Brain microvascular endothelial cell (primary cell): ENCODE results near the gene CEP41.

ENCODE experiments used
- DNase-seq: peaks from one replicate; pipeline ENCODE4 v3.0.0-alpha.2; 2020
- H3K27ac ChIP-seq: fragments of 250-450 bp; sonication (Bioruptor Pico); 2 replicates; pipeline ENCODE4 v1.5.1; 2020; ENCODE audit warnings: mild to moderate bottlenecking, moderate library complexity
- H3K27me3 ChIP-seq: fragments of 250-450 bp; sonication (Bioruptor Pico); replicated peaks from 2 replicates; pipeline ENCODE4 v1.5.1; 2020; ENCODE audit warnings: mild to moderate bottlenecking
- H3K36me3 ChIP-seq: fragments of 250-450 bp; sonication (Bioruptor Pico); replicated peaks from 2 replicates; pipeline ENCODE4 v1.5.1; 2020; ENCODE audit warnings: mild to moderate bottlenecking
- H3K4me3 ChIP-seq: 2 replicates; pipeline ENCODE4 v1.5.1; 2011; ENCODE audit warnings: low read depth, mild to moderate bottlenecking, control low read depth, low read length, moderate library complexity
- in situ Hi-C: cut with HindIII; loops from 2 replicates; pipeline ENCODE4 v1.10.0; 2017; ENCODE audit warnings: low sequenced_read_pairs, low pct_ligation_motif_present
- TF ChIP-seq, protein P1 (sequence below): IDR thresholded peaks from 2 replicates; pipeline ENCODE4 v1.5.1; 2011; ENCODE audit warnings: low read depth, mild to moderate bottlenecking, moderate library complexity, low read length, control low read depth, inconsistent platforms; ENCODE audit errors: missing control alignments

CEP41 gene

DNA sequence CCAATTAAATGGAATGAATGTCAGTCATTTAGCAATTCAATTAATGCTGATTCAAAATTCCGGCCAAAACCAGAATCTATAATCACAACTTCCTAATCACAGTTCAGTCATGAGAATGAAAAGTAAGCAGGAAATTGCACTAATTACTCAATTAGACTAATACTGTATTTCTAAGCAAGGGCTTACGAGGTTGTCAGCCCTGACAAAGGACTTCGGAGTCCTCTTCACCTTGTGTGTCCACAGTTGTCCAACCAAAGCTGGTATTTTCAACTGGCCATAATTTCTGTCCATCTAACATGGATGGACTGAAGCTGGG is 43.1 kb downstream of the CEP41 start:
- no peak for DNase-seq
- Histone ChIP-seq H3K27ac (no peak overlapping the region), H3K27me3 (no peaks in the 10 kb centered on the region), H3K4me3 (no peak overlapping the region), H3K36me3 (peaks cover 3% of the 10 kb centered on the region)
- in situ Hi-C loops = no loop called here
- TF ChIP-seq, protein P1, sequence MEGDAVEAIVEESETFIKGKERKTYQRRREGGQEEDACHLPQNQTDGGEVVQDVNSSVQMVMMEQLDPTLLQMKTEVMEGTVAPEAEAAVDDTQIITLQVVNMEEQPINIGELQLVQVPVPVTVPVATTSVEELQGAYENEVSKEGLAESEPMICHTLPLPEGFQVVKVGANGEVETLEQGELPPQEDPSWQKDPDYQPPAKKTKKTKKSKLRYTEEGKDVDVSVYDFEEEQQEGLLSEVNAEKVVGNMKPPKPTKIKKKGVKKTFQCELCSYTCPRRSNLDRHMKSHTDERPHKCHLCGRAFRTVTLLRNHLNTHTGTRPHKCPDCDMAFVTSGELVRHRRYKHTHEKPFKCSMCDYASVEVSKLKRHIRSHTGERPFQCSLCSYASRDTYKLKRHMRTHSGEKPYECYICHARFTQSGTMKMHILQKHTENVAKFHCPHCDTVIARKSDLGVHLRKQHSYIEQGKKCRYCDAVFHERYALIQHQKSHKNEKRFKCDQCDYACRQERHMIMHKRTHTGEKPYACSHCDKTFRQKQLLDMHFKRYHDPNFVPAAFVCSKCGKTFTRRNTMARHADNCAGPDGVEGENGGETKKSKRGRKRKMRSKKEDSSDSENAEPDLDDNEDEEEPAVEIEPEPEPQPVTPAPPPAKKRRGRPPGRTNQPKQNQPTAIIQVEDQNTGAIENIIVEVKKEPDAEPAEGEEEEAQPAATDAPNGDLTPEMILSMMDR = no peak

GRCh38 chr7:130397051-130397757 is 43.6 kb downstream of the CEP41 start:
- Histone ChIP-seq H3K4me3 (no peak overlapping the region), H3K27ac (no peak overlapping the region), H3K36me3 (no peaks in the 10 kb centered on the region), H3K27me3 (no peaks in the 10 kb centered on the region)
- TF ChIP-seq, protein P1 = no peak
- no peak for DNase-seq
- in situ Hi-C loops = no loop called here

GRCh38 chr7:130396109-130396508 is 44.7 kb downstream of the CEP41 start:
- no peak for DNase-seq
- TF ChIP-seq, protein P1 = no peak
- H3K36me3 ChIP-seq = no peaks in the 10 kb centered on the region
- no peak overlapping the region for H3K4me3 ChIP-seq
- H3K27me3 ChIP-seq = no peaks in the 10 kb centered on the region
- in situ Hi-C loops = no loop called here
- H3K27ac ChIP-seq = no peak overlapping the region

- TF ChIP-seq, protein P1 = no peak
- Histone ChIP-seq H3K27ac (no peak overlapping the region), H3K27me3 (no peaks in the 10 kb centered on the region), H3K36me3 (no peaks in the 10 kb centered on the region), H3K4me3 (no peak overlapping the region)
- no peak for DNase-seq
- in situ Hi-C loops = no loop called here
Observed at GRCh38 chr7:130395421-130395820, 45.4 kb downstream of the CEP41 start.

- Histone ChIP-seq H3K27me3 (no peaks in the 10 kb centered on the region), H3K36me3 (no peaks in the 10 kb centered on the region), H3K27ac (no peak overlapping the region), H3K4me3 (no peak overlapping the region)
- DNase-seq = no peak
- TF ChIP-seq, protein P1 = no peak
- in situ Hi-C loops = no loop called here
Observed at GRCh38 chr7:130394421-130395195, 46.2 kb downstream of the CEP41 start.
